Stimulated activated CD4-positive, alpha-beta T cell treated with anti-CD3 and anti-CD28 coated beads, Interleukin-1b, Interleukin-23, amount 100 ng/mL, for 4 hours (primary cell): ENCODE results near the gene PTPN1.

Source experiments
- DNase-seq, 2 donors: peaks; one replicate each; pipeline ENCODE4 v3.0.0-alpha.2; 2020; ENCODE audit warnings: low read depth in 2 of 2

The PTPN1 gene

DNA sequence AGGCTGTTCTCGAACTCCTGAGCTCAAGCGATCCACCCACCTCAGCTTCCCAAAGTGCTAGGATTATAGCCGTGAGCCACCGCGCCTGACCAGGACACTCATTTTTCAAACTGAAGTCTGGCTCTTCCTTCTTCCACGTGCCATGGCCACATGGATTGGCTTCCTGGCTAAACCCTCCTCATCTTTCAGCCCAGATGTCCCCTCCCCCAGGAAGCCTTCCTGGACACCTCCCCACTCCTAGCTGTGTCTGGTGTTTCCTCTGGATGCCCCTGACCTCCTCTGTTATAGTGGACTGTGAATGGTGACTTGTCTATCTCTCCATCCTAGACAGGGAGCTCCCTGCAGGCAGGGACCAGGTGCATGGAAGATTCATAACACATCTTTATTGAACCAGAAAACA is 124.0 kb downstream of the PTPN1 start:
- DNase-seq = no peak
